NCI-H510A treated with DMSO at 0.1 percent for 48 hours (cell line): Measurements from ENCODE around the gene CD83.

ENCODE experiments used
- DNase-seq: peaks from one replicate; lab custom pipeline; 2025; lab: John Stamatoyannopoulos, UW

CD83 gene

DNA sequence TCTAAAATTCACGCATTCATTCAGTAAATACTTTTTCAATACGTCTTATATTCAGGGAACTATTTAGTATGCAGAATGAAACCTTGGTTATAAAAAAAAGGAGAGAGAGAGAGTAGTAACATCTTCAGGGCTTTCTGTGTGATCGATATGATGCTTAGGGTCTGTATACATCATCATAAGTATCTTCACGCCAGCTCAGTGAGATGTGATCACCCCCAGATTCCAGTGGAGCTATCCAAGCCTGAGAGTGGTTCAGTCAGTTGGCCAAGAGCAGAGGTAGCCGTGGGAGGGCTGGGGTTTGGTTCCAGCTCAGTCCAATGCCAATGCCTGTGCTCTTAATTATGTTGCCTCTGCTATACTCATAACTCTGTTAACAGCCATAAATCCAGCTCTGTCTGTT, 8.6 kb downstream of the CD83 start:
- no peak for DNase-seq

DNA sequence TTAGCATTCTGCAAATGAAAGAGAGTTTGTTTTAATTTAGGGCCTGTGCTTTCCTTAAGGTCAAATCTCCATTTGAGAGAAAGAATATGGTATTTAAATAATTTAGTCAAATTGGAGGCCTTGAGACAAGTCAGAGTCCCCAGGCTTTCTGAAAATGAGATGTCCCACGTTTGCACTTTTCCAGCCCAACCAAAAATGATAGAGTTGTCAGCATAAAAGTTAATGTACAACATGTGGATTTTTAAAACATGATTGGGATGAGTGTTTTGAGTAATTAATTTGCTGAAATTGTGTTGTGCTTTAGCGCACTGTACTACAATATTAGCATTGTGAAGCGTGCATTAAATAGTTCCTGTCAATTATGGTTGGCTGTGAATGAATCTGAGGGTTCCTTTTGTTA, 10.0 kb downstream of the CD83 start:
- no peak for DNase-seq

DNA sequence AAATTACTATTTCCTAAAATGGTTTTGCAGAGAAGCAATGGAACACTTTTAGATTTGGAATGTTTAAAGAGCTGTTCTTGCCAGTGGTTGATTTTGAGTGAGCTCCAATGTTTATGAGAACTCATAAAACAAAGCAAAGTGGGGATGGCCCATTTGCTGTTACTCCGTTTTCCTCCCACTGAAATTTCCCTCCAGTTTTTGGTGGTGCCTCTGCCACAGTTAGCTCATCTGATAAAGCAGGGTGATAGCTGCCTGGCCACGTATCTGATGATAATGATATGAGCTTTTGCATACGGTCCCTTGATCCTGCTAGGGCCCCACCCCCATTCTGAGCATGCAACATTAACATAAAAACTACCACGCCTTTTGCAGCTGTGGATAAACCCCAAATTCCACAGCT, 10.4 kb downstream of the CD83 start:
- no peak for DNase-seq

DNA sequence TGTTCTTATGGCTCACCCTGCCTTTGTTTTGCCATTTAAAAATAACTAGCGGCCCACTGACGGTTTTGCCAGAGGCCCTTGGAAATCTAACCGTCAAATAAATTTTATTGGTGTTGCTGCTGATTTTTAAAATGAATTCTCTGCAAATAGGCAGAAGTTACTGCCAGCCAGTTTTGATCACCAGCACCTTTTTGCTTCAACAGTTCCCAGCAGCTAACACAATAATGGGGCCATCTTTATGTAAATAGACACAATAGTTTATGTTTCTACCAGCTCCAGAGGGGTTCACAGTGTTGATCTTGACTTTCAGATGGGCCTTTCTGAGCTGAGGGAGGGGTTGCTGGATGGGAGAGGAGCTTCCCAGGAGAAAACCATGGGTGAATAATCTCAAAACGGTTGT, 11.2 kb downstream of the CD83 start:
- DNase-seq: no peak

DNA sequence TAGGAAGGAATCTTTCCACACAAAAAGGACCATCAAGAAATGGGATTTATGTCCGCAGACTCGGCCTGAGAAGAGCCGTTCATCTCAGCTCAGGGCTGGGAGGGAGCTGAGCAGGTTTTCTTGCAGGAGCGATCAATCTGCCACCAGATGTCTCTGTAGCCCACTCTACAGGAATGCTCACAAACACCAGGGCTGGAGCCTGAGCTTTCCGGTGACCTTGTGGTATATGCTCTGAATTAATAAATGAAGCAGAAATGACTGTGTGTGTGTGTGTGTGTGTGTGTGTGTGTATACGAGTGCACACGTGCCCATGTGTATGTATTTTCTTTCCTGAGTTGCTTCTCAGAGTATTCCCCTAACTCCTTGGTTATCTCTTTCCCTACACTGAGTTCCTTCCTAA, 12.0 kb downstream of the CD83 start:
- DNase-seq: peak; percentile 63

DNA sequence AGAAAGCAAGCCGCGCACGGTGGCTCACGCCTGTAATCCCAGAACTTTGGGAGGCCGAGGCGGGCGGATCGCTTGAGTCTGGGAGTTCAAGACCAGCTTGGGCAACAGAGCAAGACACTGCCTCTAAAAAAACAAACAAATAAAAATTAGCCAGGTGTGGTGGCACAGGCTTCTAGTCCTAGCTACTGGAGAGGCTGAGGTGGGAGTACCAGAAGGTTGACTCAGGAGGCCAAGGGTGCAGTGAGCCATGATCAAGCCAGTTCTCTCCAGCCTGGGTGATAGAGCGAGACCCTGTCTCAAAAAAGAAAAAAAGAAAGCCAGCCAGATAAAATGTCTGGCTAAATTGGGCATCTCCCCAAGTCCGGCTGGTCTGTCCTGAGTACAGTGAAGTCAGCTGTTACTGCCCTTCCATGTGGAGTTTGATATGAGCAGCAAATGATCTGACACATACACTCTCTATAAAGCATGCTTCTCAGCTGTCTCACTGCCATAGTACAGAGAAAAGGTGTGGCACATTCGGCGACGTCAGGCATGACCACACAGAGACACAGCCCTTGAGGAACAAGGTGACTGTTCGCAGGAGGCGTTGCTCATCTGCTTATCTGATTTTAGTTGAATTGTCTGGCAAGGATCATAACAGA, 13.0 kb downstream of the CD83 start:
- DNase-seq: no peak

DNA sequence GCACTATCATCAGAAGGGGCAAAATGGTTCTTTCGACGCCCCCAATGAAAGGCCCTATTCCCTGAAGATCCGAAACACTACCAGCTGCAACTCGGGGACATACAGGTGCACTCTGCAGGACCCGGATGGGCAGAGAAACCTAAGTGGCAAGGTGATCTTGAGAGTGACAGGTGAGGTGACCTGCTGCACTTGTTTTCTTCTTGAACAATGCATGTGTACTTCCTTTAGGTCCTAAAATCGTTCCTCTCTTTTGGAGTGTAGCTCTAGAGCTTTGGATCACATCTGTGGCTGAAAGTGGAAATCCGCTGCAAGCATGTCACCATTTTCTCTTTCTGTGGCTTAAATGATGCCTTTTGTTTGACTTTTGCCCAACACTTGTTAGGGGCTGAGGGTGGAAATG, 14.0 kb downstream of the CD83 start:
- DNase-seq: no peak

DNA sequence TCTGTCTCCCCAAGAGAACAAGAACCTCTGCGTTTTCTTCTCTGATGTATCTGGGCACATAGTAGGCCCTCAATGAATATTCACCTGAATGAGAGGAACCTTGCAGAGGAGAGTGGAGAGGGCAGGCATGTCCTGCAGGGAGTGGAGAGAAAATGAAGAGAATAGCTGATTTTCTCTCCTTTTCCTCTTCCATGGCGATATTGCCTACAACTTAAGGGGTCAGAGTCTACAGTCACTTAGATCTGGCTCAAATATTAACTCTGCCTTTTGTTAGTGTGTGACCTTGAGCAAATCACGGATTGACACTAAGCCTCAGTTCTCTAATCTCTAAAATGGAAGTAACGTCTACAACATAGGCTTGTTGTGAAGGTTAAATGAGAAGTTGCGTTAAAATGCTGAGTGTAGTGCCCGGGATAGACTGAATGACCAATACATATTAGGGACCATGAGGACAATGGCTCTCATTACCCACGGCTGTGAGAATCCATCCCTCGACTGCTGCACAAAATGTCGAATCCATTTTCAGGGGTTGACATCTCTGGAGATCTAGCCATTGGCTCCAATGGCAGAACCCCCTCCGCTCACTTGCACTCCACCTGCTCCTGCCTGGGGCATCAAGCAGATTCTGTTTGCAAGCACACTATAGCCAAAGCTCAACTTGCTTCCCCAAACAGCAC, 14.8 kb downstream of the CD83 start:
- DNase-seq: no peak

DNA sequence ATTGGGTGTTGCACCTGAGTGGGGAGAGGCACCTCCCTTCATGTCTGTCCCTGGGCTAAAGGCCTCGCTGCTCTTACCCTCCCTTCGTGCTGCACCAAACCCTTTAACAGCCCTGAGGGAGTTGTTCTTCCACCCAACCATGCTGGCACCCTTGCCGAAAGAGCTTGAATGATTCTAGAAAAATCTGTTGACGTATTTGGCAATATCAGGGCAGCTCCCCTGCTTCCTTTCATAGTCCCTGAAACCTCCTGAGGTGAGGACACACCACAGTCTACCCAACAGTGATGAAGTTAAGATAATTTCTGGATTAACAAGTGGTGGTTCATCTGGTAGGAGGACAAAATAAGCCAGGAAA, 15.3 kb downstream of the CD83 start:
- DNase-seq: no peak

DNA sequence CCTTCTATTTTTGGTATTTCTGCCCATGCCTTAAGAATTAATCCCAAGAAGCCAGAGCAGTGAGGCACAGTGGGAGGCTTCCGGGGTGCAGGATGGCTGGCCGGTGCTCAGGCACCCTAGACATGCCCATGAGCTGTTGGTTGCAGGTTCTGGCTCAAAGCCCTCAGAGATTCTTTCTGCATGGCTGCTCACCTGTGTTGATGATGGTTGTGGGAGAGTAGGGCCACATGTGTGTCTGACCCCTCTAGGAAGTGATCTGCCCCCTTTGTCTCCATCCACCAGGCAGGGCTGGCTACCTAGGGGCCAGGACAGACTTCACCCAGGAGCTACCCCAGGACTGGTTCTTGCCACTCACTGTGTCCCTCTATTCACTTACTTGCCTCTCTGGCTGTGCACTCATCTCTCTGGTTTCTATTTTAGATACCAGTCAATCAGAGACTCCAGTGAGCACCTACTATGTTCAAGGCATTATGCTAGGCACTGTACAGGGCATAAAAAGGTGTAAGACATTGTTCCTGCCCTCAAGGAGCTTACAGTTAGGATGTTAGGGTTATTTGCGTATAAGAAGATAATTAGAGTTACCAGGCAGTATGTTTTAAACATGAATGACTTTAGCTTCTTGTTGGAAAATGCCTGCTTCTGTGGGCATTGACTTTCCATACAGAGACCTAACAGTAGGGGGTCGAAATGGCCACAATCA, 16.8 kb downstream of the CD83 start:
- DNase-seq: no peak

DNA sequence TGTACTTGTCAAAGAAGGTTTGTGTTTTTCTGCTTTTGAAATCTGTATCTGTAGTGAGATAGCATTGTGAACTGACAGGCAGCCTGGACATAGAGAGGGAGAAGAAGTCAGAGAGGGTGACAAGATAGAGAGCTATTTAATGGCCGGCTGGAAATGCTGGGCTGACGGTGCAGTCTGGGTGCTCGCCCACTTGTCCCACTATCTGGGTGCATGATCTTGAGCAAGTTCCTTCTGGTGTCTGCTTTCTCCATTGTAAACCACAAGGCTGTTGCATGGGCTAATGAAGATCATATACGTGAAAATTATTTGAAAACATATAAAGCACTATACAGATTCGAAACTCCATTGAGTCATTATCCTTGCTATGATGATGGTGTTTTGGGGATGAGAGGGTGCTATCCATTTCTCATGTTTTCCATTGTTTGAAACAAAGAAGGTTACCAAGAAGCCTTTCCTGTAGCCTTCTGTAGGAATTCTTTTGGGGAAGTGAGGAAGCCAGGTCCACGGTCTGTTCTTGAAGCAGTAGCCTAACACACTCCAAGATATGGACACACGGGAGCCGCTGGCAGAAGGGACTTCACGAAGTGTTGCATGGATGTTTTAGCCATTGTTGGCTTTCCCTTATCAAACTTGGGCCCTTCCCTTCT, 18.4 kb downstream of the CD83 start:
- DNase-seq: no peak

DNA sequence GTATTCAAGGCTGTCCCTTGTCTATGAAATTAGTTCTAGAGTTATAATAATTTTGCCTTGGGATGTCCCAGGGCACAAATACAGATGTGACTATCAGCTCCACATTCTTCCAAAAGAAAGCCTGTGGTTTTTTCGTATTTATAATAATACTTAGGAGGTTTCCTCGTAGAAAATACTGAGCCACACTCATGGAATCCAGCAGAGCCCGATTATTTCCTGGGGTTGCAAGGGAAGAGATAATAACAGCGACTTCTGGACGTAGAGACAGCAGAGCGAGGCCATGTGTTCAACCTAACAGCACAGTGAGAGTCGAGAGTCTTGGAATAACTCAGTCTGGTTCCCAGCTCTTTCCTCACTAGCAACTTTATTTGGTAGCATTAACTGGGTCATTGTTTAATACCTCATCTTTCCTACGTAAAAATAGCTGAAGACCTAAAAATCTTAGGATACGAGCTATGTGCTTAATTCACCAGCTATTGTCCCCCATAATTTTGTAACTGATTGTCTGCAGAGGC, 21.2 kb downstream of the CD83 start:
- DNase-seq: no peak

DNA sequence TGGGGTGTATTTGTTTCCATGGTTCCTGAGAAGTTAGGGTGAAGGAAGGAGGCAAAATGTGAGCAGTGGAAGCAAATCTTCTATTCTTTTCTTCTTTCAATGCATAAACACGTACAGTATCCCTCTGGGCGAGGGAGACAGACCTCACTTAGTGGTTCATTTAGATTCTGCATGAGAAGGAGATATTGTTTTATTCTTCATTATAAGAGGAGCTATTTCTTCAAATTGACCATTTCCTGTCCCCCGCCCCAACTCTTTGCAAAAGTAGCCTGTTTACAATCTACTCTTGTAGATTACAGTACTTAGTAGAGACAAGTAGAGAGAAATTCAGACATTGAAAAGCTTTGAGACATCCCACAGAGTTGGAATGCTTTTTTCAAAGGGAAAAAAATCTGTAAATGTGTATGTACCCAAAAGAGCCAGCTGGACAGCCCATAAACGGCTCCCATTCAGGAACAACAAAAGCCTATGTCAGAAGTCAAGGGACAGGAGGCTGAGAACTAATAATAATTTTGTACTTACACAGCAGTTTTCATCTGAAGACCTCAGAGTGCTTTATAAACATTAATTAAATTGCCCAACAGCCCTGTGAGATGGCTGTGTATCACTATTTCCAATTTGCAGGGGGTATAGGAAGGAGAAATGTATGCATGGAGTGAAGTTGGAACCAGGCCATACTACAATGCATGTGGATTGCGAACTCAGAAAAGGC, 23.9 kb downstream of the CD83 start:
- no peak for DNase-seq

DNA sequence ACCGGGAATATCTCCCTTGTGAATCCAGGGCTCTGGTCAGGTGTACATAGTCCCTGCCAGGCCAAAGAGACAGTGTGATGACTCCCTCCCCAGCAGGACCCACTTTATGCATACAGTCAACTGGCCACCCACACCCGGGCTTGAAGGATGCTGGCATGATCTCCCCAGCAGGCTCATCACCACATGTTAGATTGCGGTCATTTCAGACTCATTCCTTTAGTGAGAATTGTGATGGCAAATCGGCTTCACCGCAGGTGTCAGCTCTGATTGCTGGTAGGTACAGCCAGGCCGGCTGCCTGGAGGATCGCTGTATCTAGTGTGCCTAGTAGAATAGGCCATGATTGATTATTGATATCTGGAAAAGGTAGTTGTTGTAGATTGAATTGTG, 24.5 kb downstream of the CD83 start:
- DNase-seq: no peak

DNA sequence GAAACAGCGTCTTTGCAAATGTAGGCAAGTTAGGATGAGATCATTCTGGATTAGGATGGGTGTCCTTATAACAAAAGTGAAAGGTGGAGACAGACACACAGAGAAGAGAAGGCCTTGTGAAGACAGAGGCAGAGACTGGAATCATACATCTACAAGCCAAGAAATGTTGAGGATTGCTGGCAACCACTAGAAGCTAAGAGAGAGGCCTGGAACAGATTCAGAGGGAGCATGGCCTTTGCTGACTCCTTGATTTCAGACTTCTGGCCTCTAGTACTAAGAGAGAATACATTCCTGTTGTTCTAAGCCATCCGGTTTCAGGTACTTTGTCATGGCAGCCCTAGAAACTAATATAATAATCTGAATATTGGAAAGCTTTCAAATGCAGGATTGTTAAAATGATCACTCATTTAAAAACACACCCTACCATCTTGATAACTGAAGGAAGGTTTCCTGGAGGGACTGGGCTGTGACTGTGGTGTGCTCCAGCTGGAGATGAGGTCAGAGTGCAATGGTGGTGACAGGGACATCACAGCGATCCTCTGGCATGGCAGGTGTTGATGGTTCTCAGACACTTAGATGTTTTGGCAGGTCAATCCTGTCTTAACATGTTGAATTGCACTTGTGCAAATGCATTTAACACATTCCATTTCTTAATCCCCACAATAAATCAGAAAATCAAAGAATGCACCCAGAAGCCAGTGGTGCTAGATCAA, 25.1 kb downstream of the CD83 start:
- DNase-seq: no peak

DNA sequence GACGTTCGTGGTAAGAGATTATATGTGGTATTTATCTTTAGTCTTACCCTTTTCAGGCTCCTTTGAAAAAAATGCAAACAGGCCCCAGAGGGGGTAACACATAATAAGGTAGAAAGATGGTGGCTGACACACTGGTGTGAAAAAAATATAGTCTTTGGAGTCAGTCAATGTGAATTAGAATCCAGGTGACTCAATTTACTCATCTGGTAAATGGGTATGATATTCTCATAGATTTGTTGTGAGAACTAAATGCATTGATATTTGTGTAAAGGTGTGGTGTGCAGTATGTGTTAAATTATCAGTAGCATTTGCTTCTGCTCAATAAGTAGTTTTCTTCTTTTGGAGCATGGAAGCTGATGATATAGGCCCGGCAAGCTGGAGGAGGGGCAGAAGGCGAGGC, 25.7 kb downstream of the CD83 start:
- no peak for DNase-seq

DNA sequence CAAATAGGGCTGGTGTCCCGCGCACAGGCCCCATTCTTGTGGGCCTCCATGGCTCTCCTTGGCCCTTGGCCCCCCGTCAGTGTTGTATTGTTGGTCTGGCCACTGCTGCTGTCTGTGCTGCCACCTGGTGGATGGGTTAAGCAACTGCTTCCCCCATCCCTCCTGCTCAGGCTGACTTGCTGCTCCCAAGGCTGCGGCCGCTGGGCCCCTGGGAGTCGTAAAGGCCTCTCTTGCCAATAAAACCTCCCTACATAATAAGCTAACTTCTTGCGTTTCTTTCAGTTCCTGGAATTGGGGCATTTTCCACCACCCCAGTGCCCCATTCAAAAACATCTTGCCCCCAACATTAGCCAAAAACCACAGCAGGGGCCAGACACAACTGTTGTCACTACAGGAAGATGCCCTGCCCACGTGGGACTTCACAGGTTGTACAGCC, 27.1 kb downstream of the CD83 start:
- peak; percentile 52 for DNase-seq

DNA sequence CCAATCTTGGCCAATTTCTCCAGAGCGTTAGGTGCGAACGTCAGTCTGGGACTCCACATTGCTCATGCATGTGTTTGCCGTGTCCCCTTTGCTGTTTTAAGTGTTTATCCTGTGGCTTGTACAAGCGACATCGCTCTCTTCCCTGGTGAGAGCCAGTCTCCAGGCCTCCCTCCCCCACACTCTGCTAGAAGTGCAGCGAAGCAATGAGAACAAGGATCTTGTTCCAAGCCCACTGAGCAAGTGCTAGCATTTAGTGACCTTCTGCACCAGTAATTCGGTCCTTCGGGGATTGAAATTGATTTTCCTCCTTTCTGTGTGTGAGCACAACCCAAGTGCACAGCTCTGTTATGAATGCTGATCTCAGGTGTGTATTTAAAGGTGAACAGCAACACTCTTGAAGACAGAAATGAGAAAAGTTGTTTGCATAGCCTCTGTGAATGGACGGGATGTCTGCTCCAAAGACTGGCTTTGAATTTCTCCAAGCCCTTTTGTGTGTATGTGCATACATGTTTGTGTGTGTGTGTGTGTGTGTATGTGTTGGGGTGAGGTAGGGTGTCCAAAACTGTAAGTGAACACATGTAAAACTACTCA, 29.0 kb downstream of the CD83 start:
- DNase-seq: peak; percentile 63

DNA sequence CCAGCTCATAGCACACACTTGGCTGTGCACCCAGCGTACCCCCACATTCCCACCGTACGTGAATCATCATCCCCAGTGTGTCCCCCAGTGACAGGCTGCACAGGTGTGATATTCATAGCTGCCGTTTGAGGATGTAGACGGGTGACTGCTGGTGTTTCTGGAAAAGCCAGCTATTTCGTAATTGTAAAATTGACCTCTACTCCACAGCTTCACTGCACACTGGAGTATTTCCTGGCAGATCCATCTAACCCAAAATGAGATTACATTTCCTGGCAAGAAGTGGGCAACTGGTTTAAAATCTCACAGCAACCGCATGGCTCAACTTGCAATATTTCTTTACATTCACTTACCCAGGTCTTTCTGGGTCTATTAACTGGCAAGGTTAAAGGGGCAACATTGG, 30.3 kb downstream of the CD83 start:
- no peak for DNase-seq

DNA sequence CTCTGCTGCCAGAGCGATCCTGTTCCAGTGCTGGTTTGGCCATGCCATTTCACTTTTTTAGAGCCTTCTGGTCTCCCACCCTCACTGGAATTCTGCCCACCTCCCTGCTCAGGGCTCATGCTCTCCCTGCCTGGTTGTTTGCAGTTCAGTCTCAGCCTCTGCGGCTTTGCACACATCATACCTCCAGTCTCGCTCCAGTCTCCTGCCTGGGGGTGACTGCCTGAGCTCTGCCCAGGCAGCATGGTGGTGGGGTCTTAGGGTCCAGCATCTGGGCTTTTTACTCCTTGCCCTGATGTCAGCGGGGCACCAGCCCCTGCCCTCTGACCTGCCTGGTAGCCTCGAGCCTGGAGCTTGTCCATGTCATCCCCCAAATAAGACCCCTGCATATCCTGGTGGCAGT, 30.9 kb downstream of the CD83 start:
- DNase-seq: no peak

DNA sequence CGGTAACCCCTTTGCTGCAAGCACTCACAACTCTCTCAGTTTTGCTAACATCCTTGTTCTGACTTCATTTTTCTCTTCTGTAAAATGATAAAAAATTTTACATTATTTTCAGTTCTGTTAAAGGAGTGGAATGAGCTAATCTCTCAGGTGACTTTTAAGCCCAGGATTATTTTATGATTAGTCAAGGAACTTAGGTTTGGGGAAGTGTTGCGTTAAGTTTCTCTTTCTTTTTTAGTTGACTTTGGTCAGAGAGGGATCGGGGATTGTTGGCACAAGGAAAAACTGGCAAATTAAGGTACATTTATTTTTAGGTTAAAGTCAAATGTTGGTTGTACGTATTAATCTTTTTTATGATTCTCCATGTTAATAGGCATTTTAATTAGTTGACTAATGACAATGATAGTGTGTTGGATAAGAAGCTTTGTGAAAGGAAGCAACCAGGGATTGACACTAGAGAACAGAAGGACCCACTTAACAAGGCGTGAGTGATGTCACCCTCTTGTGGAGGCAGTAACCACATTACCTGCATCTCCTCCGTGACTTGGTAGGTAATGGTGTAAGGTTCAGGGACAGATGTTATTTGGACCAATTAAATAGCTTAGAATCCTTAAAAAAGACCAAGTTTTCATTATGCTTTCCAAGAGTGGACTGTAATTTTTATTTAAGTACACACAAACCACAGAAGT, 31.6 kb downstream of the CD83 start:
- peak; percentile 56 for DNase-seq
